Astrocyte of the cerebellum (primary cell): ENCODE measurements around the gene SIRT7.

Experiments
- DNase-seq: peaks from one replicate; pipeline ENCODE4 v3.0.0-alpha.2; 2011; ENCODE audit warnings: low read depth
- H3K4me3 ChIP-seq: 2 replicates; pipeline ENCODE4 v1.5.1; 2011; ENCODE audit warnings: mild to moderate bottlenecking, low read depth, low read length, moderate library complexity
- CTCF ChIP-seq: IDR thresholded peaks from 2 replicates; pipeline ENCODE4 v1.5.1; 2012; ENCODE audit warnings: low read length, low read depth, moderate library complexity, mild to moderate bottlenecking; ENCODE audit errors: missing control alignments
- in situ Hi-C: cut with HindIII; loops from 2 replicates; pipeline ENCODE4 v1.10.0; 2017; ENCODE audit warnings: low sequenced_read_pairs

SIRT7 gene

GRCh38 chr17:81863833-81864768, 53.9 kb downstream of the SIRT7 start:
- no peak for DNase-seq
- in situ Hi-C loops = no loop called here
- H3K4me3 ChIP-seq = no peak overlapping the region
- TF ChIP-seq CTCF = no peak

GRCh38 chr17:81863123-81863675, 54.8 kb downstream of the SIRT7 start:
- in situ Hi-C loops = no loop called here
- no peak for DNase-seq
- TF ChIP-seq CTCF = no peak
- no peak overlapping the region for H3K4me3 ChIP-seq
